Ascending aorta (tissue), 2 donors: ENCODE results near the gene SLITRK3. TPM values are rescaled to one million over a fixed set of nuclear protein-coding genes. Genes with fewer than 3 reads are reported as not detected.

Experiments
- DNase-seq, 2 donors: peaks; one replicate each; pipeline ENCODE4 v3.0.0-alpha.2; 2019; ENCODE audit warnings: low spot score in 2 of 2
- H3K27ac ChIP-seq, 2 donors: fragments of 200-600 bp; sonication (generic); one replicate each; pipeline ENCODE4 v1.5.1; 2016 to 2017; ENCODE audit warnings: mild to moderate bottlenecking in 1 of 2
- H3K27me3 ChIP-seq: fragments of 200-600 bp; sonication (generic); one replicate; pipeline ENCODE4 v1.5.1; 2017
- H3K36me3 ChIP-seq, 2 donors: fragments of 200-600 bp; sonication (generic); one replicate each; pipeline ENCODE4 v1.5.1; 2016
- H3K4me1 ChIP-seq, 2 donors: fragments of 200-600 bp; sonication (generic); one replicate each; pipeline ENCODE4 v1.5.1; 2016 to 2017; ENCODE audit warnings: mild to moderate bottlenecking in 1 of 2
- H3K4me3 ChIP-seq, 2 donors: fragments of 200-600 bp; sonication (generic); one replicate each; pipeline ENCODE4 v1.5.1; 2016 to 2017; ENCODE audit warnings: mild to moderate bottlenecking in 1 of 2
- H3K9me3 ChIP-seq, 2 donors: fragments of 200-600 bp; sonication (generic); one replicate each; pipeline ENCODE4 v1.5.1; 2016
- CTCF ChIP-seq, 3 experiments: fragments of 200-600 bp in 2 of 3; fragments of 450-650 bp in 1 of 3; sonication (generic) in 2 of 3; IDR thresholded peaks; one replicate each; pipeline ENCODE4 v1.5.1; 2016 to 2019; ENCODE audit warnings: antibody characterized with exemption in 3 of 3, mild to moderate bottlenecking in 1 of 3, moderate library complexity in 1 of 3
- intact Hi-C: fragments of 100-400 bp; cut with DNase I; formaldehyde crosslinking; loops from one replicate; pipeline ENCODE4 v1.15.1; 2023
- total RNA-seq: library from RNA; depleted of rRNA; stranded (reverse); fragments of >200 nt; gene quantifications from one replicate; pipeline ENCODE4 v1.1.0, GENCODE V29; 2016

Gene SLITRK3
- total RNA-seq, 1 donor from 2014 or later: not detected

GRCh38 chr3:165196577-165197480 lies 645 bp upstream of the SLITRK3 start:
- no peaks in the 10 kb centered on the region for H3K9me3 ChIP-seq
- intact Hi-C loops: no loop called here
- no peak for DNase-seq
- H3K4me1 ChIP-seq: peaks cover 3 to 19% of the 10 kb centered on the region in 2 donors
- H3K36me3 ChIP-seq: no peaks in the 10 kb centered on the region
- peaks cover 3% of the 10 kb centered on the region for H3K27me3 ChIP-seq
- peak overlapping the region; percentile 51 to 67 for H3K4me3 ChIP-seq
- H3K27ac ChIP-seq: no peak overlapping the region
- no peak for TF ChIP-seq CTCF (IDR thresholded peaks at IDR 0.05)

DNA sequence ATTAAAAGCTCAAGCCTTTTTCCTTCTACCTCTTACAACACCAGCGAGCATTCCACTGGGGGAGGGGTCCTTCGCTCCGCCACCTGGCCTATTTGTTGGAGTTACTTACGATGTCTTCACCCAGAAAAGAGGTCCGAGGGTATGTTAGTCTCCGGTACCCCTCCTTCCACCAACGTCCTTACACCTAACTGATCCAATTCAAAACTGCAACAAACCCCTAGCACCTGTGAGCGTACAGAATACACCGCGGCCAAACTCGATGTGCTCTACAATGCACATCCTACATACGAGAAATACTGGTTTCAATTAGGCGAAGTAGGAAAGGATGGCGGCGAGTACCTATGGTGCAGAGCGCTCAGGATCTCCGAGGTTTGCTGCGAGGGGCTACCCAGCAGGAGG lies 944 bp downstream of the SLITRK3 start:
- no peaks in the 10 kb centered on the region for H3K36me3 ChIP-seq
- no peaks in the 10 kb centered on the region for H3K9me3 ChIP-seq
- H3K4me3 ChIP-seq: peak overlapping the region; percentile 51 to 67
- H3K4me1 ChIP-seq: peaks cover 3 to 19% of the 10 kb centered on the region in 2 donors
- TF ChIP-seq CTCF (IDR thresholded peaks at IDR 0.05): no peak
- H3K27ac ChIP-seq: no peak overlapping the region
- intact Hi-C loops: no loop called here
- H3K27me3 ChIP-seq: peaks cover 3% of the 10 kb centered on the region
- DNase-seq: no peak

- Histone ChIP-seq H3K9me3 (no peaks in the 10 kb centered on the region), H3K27me3 (peaks cover 3% of the 10 kb centered on the region), H3K27ac (no peak overlapping the region), H3K4me3 (peak overlapping the region; percentile 51 to 67), H3K4me1 (peaks cover 3 to 19% of the 10 kb centered on the region in 2 donors), H3K36me3 (no peaks in the 10 kb centered on the region)
- intact Hi-C loops: no loop called here
- TF ChIP-seq CTCF (IDR thresholded peaks at IDR 0.05): no peak
- DNase-seq: no peak
Observed at GRCh38 chr3:165194511-165195240, 1.5 kb downstream of the SLITRK3 start.

DNA sequence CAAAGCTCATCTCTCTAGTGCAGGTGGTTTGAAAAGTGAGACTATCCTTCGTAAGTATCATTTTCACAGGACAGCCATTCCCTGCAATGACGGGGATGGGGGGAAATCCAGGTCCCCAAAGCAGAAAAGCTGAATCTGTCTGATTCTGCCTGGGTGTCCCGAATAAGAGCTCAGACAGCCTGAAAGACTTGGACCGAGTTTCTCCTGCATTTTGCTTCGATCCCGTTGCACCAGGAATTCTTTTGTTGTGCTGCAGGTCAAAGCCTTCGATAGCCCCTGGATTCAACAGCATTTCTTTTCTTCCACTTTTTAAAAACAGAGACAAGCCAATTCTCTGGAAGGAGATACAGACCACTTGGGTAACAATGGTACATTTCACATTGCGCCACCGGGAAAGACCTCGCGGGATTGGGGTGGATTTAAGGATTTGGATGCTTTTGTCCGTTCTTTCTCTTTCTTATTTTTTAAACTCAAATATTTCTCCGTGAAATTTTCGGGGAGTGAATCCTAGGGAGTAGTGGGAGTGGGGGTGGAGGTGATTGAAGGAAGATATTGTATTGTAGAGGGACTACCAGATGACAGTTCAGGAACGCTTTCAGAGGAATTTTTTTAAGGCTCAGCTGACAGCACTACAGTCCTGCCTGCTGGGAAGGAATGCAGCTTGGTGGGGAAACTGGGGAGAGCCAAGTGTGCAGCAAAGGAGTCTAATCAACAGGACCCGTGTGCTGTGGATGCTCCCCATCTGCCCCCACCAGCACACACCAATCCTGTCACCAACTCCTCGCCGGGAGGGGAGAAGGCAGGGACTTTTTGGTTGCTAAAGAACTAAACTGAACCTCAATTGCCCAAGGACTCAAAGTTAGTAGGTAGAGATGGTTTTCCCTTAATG lies 2.6 kb downstream of the SLITRK3 start:
- no peak for TF ChIP-seq CTCF (IDR thresholded peaks at IDR 0.05)
- Histone ChIP-seq H3K4me3 (peak overlapping the region in 1 of 2 donors; percentile 34), H3K9me3 (no peaks in the 10 kb centered on the region), H3K27me3 (peaks cover 3% of the 10 kb centered on the region), H3K36me3 (no peaks in the 10 kb centered on the region), H3K4me1 (peaks cover 3 to 19% of the 10 kb centered on the region in 2 donors), H3K27ac (no peak overlapping the region)
- intact Hi-C loops: no loop called here
- no peak for DNase-seq

DNA sequence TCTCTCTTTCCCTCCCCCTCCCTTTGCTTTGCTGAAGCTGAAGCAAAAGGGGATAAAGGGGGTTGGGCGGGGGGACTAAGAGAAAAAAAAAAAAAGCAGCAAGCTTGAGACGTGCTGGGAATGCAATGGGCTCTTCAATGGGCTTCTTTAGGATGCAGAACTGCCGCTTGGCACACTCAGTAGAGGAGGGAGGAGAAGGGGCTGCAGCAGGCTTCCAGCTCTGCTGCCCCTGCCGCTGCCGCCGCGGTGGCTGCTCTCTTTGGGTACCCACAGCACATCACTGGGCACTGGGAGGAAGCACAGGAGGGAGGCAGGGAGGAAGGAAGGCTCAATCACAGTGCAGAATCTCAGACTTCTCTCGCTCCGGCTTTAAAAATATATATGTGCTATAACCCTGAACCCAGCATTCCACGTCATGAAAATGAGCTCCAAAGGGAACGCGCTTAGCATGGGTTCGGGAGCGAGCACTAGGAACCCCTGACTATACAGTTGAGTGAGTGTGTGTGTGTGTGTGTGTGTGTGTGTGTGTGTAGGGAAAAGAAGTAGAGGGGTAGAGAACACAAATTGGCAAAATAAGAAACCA lies 3.5 kb downstream of the SLITRK3 start:
- peaks cover 3% of the 10 kb centered on the region for H3K27me3 ChIP-seq
- H3K27ac ChIP-seq: no peak overlapping the region
- no peak overlapping the region for H3K4me3 ChIP-seq

More for the DNA sequence above, 3.5 kb downstream of the SLITRK3 start:
- DNase-seq: no peak
- H3K9me3 ChIP-seq: no peaks in the 10 kb centered on the region
- no peaks in the 10 kb centered on the region for H3K36me3 ChIP-seq
- TF ChIP-seq CTCF (IDR thresholded peaks at IDR 0.05): no peak
- intact Hi-C loops: no loop called here
- peaks cover 3 to 19% of the 10 kb centered on the region in 2 donors for H3K4me1 ChIP-seq
